Erythroblast (primary cell): ENCODE measurements around the gene KAZN.

ENCODE experiments used
- DNase-seq, 2 experiments: peaks; one replicate each; lab custom pipeline; 2025; lab: John Stamatoyannopoulos, UW
- GATA1 ChIP-seq: IDR thresholded peaks from 2 replicates; pipeline ENCODE4 v1.6.1; 2011; ENCODE audit warnings: low read depth, mild to moderate bottlenecking, control low read depth, low read length, moderate library complexity
- POLR2A ChIP-seq: IDR thresholded peaks from 2 replicates; pipeline ENCODE4 v1.6.1; 2011; ENCODE audit warnings: mild to moderate bottlenecking, low read length

KAZN gene

GRCh38 chr1:15154480-15155036 is 556.1 kb downstream of the KAZN start:
- no peak for TF ChIP-seq GATA1
- TF ChIP-seq POLR2A: no peak
- DNase-seq: no peak

GRCh38 chr1:15155191-15155590 is 556.7 kb downstream of the KAZN start:
- no peak for DNase-seq
- TF ChIP-seq GATA1 (no peak), POLR2A (no peak)

GRCh38 chr1:15155888-15156741 is 557.6 kb downstream of the KAZN start:
- no peak for DNase-seq
- TF ChIP-seq GATA1: no peak
- no peak for TF ChIP-seq POLR2A

GRCh38 chr1:15156807-15157380 is 558.4 kb downstream of the KAZN start:
- TF ChIP-seq GATA1 (no peak), POLR2A (no peak)
- no peak for DNase-seq

DNA sequence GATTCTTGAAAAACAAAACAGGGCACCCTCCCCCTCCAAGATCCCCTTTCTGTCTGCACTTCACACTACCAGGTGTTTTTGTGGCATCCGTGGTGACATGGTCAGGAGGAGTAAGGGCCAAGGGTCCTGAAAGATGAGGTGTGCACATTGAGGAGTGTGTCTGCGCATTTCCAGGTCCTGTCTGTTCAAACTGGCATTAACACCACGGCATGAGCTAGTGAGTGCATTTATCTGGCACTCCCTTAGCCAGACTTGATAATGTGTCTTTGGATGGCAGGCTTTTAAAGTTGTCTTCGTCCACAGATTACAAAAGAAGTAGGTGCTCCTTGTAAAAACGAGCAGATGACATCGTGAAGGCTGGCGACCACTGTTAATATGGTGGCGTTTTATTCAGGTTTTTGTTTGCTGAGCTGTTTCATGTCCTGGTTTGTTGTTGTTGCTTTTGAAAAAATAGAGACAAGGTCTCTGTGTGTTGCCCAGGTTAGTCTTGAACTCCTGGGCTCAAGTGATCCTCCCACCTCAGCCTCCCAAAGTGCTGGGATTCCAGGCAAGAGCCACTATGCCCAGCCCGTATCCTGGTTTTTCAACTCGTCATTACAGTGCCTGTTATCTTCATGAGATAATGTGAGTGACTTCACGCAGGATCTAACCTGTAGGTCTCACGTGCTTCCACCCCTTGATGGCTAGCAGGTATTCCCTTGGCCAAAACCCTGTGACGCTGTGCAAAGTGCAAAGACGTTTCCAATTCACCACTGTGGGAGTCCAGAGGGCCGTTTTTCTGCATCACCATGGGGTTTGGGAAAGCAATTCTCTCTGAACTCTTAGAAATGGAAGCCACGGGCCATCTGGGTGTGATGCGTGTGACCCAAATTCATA is 559.3 kb downstream of the KAZN start:
- TF ChIP-seq POLR2A: no peak
- no peak for TF ChIP-seq GATA1
- no peak for DNase-seq

- TF ChIP-seq POLR2A: no peak
- TF ChIP-seq GATA1: no peak
- no peak for DNase-seq
Measured at GRCh38 chr1:15158506-15159165, 560.2 kb downstream of the KAZN start.

DNA sequence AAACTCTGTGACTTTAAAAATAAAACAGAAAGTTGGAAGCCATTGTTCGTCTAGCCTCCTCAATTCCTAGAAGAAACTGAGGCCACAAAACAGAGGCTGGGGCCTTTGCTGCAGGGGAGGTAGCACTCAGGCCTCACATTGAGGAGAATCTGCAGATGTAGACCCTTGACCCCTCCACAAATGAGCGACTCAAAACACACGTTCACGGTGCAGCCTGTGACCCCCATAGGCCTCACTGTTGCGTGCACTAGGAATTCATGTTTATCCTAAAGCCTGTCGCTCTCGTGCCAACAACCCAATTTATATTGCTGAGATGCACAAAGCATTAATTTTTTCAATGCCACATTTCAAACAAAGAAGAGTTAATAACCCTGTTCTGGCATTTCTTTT is 560.7 kb downstream of the KAZN start:
- no peak for DNase-seq
- TF ChIP-seq POLR2A (no peak), GATA1 (no peak)

DNA sequence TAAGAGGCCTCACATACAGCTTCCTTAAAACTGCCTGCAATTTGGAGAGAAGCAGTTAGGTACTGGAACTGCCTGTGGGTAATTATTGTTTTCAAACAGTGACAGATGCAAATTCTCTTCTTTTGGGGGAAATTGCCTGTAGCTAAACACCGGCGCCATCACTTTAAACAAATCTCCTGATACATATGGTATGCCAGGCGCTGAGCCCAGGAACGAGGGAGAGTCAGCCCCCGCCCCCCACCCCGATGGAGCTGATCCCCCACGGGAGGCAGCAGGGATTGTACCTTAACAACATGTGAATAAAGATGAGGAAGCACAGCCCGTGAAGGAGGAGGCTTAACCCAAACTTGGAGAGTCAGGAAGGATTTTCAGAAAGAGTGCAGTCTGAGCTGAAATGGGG is 562.1 kb downstream of the KAZN start:
- TF ChIP-seq GATA1 (no peak), POLR2A (no peak)
- DNase-seq: no peak

DNA sequence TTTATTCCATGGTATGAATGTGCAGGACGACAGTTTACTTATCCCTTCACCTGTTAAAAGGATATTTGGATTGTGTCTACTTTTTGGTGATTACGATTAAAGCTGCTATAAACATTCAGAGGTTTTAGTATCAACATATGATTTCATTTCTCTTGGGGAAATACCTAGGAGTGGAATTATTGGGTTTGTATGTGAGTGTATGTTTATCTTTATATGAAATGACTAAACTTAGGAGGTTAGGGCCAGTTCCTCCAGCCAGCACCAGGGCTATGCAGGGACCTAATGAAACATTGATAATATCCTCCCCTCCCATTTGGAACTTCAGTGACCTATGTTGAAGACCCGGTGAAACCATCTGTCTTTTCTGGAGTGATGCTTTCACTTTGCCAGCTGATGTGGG is 568.9 kb downstream of the KAZN start:
- no peak for DNase-seq
- TF ChIP-seq GATA1: no peak
